GM12891 (cell line): ENCODE results near the gene EFCAB12.
"Not testable (repeated sequence)": the region's sequence is repeated elsewhere in the genome, so short reads cannot be mapped to it uniquely, and the experiment has no call there.

Experiments
- DNase-seq: peaks from one replicate; pipeline ENCODE4 v3.0.0; 2011; ENCODE audit warnings: low spot score; ENCODE audit not compliant: insufficient read length
- FAIRE-seq: peaks from 2 replicates; lab custom pipeline; 2011; peaks lifted over from hg19 to GRCh38; lab: Jason Lieb, UNC
- PAX5 ChIP-seq: IDR thresholded peaks from 2 replicates; pipeline ENCODE4 v1.6.1; 2011; ENCODE audit warnings: low read length, moderate library complexity, mild to moderate bottlenecking; ENCODE audit not compliant: insufficient read depth, severe bottlenecking
- POLR2A ChIP-seq: IDR thresholded peaks from 2 replicates; pipeline ENCODE4 v1.6.1; 2011; ENCODE audit warnings: low read depth, low read length, control low read depth
- POLR2AphosphoS5 ChIP-seq: IDR thresholded peaks from 2 replicates; pipeline ENCODE4 v1.6.1; 2011; ENCODE audit warnings: low read depth, low read length, control low read depth
- POU2F2 ChIP-seq: IDR thresholded peaks from 2 replicates; pipeline ENCODE4 v1.6.1; 2011; ENCODE audit warnings: low read depth, mild to moderate bottlenecking, control low read depth, low read length, moderate library complexity
- SPI1 ChIP-seq: IDR thresholded peaks from 2 replicates; pipeline ENCODE4 v1.6.1; 2011; ENCODE audit warnings: low read depth, low read length, control low read depth
- TAF1 ChIP-seq: IDR thresholded peaks from 2 replicates; pipeline ENCODE4 v1.6.1; 2011; ENCODE audit warnings: low read depth, low read length, control low read depth

The EFCAB12 gene

GRCh38 chr3:129387487-129387886 is 40.9 kb downstream of the EFCAB12 start:
- FAIRE-seq (no peak), DNase-seq (no peak)

GRCh38 chr3:129386984-129387383 is 41.5 kb downstream of the EFCAB12 start:
- TF ChIP-seq POU2F2, result no peak
- no peak for TF ChIP-seq TAF1
- no peak for TF ChIP-seq POLR2A
- TF ChIP-seq POLR2AphosphoS5, result no peak
- TF ChIP-seq PAX5, result no peak
- TF ChIP-seq SPI1, result no peak
- DNase-seq (no peak), FAIRE-seq (no peak)

More at GRCh38 chr3:129387487-129387886, 40.9 kb downstream of the EFCAB12 start:
- TF ChIP-seq POLR2AphosphoS5 (no peak), PAX5 (no peak), POU2F2 (no peak), POLR2A (no peak), TAF1 (no peak), SPI1 (no peak)

GRCh38 chr3:129385507-129385906 is 42.9 kb downstream of the EFCAB12 start:
- DNase-seq, FAIRE-seq: not testable (repeated sequence)

GRCh38 chr3:129384594-129385323 is 43.7 kb downstream of the EFCAB12 start:
- DNase-seq (no peak), FAIRE-seq (no peak)

GRCh38 chr3:129384103-129384502 is 44.3 kb downstream of the EFCAB12 start:
- FAIRE-seq, result peak; percentile 13

More at GRCh38 chr3:129384594-129385323, 43.7 kb downstream of the EFCAB12 start:
- TF ChIP-seq POU2F2 (no peak), TAF1 (no peak), SPI1 (no peak), POLR2A (no peak; the same call in 1 of the 2 replicates), PAX5 (no peak), POLR2AphosphoS5 (no peak)

GRCh38 chr3:129383292-129383860 is 45.1 kb downstream of the EFCAB12 start:
- DNase-seq (peak; percentile 75), FAIRE-seq (peak; percentile 69)
- TF ChIP-seq PAX5, result no peak
- TF ChIP-seq SPI1, result no peak
- no peak for TF ChIP-seq TAF1
- TF ChIP-seq POLR2A, result no peak
- no peak for TF ChIP-seq POLR2AphosphoS5
- TF ChIP-seq POU2F2, result no peak

More at GRCh38 chr3:129384103-129384502, 44.3 kb downstream of the EFCAB12 start:
- not testable (repeated sequence) for DNase-seq

- no peak for DNase-seq
- TF ChIP-seq SPI1, result no peak
- no peak for TF ChIP-seq POU2F2
- no peak for TF ChIP-seq TAF1
- no peak for TF ChIP-seq POLR2AphosphoS5
- TF ChIP-seq PAX5, result no peak
- no peak for TF ChIP-seq POLR2A
- FAIRE-seq, result no peak
Measured at GRCh38 chr3:129382366-129382765, 46.1 kb downstream of the EFCAB12 start.

GRCh38 chr3:129379582-129380358 is 48.7 kb downstream of the EFCAB12 start:
- no peak for DNase-seq
- no peak for FAIRE-seq
- no peak for TF ChIP-seq PAX5
- no peak for TF ChIP-seq TAF1
- TF ChIP-seq SPI1, result no peak
- no peak for TF ChIP-seq POU2F2
- TF ChIP-seq POLR2AphosphoS5, result no peak
- TF ChIP-seq POLR2A, result no peak

- DNase-seq, result no peak
- no peak for FAIRE-seq
- no peak for TF ChIP-seq POLR2AphosphoS5
- TF ChIP-seq SPI1, result no peak
Measured at GRCh38 chr3:129378949-129379348, 49.5 kb downstream of the EFCAB12 start.

- FAIRE-seq (no peak), DNase-seq (no peak)
- no peak for TF ChIP-seq POLR2A
Measured at GRCh38 chr3:129377615-129378014, 50.8 kb downstream of the EFCAB12 start.

GRCh38 chr3:129375099-129375498 is 53.3 kb downstream of the EFCAB12 start:
- DNase-seq, result no peak
- FAIRE-seq, result no peak
- no peak for TF ChIP-seq POLR2A
- no peak for TF ChIP-seq TAF1
- TF ChIP-seq SPI1, result no peak
- TF ChIP-seq PAX5, result no peak
